Measurements from ENCODE around the gene RRP1.

The RRP1 gene

GRCh38 chr21:43846430-43846829, 57.1 kb downstream of the RRP1 start:
- no peak for DNase-seq

GRCh38 chr21:43847301-43847700, 57.9 kb downstream of the RRP1 start:
- DNase-seq = no peak

GRCh38 chr21:43848771-43849170, 59.4 kb downstream of the RRP1 start:
- DNase-seq = no peak

DNA sequence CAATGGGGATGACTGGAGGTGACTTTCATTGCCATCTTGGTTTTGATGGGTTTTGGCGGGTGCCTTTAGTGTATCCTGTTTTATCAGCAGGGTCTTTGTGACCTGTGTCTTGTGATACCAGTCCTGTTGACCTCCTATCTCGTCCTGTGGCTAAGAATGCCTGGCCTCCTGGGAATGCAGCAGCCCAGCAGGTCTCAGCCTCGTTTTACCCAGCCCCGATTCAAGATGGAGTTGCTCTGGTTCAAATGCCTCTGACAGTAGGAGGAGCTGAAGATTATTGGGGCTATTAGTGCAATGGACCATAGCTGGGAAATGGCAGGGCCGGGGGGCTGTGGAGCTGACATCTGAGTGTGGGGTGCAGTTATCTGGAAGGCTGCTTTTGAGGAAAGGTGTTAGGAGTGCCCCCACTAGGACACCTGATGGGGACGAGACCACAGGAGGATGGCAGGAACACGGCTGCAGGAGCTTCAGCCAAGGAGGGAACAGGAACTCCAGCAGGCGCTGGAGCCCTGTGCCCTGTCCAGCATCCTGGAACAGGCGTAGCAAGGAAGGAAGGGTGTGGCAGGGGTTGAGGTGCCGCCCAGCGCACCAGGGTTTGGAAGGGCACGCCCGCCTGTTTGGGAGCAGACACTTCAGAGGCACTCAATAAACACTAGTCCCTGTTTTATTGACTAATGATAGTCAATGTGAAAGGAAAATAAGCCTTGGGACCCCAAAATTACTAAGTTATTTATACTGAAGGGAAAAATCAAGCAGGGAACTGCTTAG, 60.3 kb downstream of the RRP1 start:
- no peak for DNase-seq

- DNase-seq = no peak
These were observed 61.4 kb downstream of the RRP1 start for GRCh38 chr21:43850728-43851295.

DNA sequence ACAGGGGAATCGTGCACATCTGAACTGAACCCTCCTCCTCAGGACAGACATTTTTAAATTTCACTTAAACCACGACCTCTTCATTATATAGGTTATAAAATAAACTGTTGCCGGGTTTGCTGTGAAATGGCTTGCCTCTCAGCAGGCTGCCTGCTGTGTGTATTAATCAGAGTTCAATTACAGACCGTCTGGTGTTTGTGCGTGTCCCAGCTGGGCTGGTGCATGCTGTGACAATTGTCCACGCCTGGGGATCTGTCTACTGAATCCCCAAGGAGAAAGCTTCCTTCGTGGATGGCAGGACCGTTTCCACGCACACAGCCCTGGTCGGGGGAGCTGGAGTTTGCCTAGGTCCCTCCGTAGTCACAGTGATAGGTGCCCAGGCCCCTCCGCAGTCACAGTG, 62.2 kb downstream of the RRP1 start:
- no peak for DNase-seq

DNA sequence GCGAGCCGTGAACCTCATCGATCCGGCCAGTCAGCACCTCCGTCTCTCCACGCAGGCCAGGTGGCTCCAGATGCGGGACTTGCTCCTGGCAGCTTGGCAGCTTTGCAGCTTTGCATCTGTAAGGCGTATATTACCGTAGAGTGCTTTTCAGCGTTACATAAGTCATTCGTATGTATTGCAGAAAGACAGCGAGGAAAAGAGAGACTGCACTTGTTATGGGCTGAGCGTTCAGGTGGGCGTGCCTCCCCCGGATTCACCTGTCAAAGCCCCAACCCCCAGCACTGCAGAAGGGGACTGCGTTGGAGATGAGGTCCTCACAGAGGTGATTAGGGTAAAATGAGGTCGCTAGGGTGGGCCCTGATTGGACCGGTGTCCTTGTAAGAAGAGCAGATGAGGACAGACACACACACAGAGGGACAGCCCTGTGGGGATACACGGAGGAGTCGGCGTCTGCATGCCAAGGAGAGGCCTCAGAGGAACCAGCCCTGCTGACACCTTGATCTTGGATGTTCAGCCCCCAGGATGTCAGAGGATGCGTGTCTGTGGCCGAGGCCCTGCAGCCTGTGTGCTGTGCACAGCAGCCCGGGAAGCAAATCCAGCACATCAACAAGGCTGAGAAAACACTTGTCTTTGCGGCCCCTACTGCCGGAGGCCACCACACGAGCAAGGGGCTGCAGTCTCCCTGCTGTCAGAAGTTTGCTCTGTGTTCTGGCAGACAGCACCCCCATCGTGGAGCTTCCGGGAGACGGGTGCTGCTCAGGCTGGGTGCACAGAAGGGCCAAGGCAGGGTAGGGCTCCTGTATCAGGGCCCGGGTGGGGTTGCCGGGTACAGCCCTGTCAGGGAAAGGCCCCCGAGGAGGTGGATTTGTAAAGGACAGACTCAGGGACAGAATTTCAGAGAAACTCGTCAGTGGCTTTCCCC, 64.7 kb downstream of the RRP1 start:
- DNase-seq = no peak

Data from activated CD4-positive, alpha-beta T cell treated with anti-CD3 and anti-CD28 coated beads, Interleukin-2, amount 50 U/mL, for 48 hours (primary cell).